Activated gamma-delta T cell (primary cell): ENCODE results near the gene RNF144A.

ENCODE experiments used
- DNase-seq: peaks from one replicate; lab custom pipeline; 2025; lab: John Stamatoyannopoulos, UW

Gene RNF144A

DNA sequence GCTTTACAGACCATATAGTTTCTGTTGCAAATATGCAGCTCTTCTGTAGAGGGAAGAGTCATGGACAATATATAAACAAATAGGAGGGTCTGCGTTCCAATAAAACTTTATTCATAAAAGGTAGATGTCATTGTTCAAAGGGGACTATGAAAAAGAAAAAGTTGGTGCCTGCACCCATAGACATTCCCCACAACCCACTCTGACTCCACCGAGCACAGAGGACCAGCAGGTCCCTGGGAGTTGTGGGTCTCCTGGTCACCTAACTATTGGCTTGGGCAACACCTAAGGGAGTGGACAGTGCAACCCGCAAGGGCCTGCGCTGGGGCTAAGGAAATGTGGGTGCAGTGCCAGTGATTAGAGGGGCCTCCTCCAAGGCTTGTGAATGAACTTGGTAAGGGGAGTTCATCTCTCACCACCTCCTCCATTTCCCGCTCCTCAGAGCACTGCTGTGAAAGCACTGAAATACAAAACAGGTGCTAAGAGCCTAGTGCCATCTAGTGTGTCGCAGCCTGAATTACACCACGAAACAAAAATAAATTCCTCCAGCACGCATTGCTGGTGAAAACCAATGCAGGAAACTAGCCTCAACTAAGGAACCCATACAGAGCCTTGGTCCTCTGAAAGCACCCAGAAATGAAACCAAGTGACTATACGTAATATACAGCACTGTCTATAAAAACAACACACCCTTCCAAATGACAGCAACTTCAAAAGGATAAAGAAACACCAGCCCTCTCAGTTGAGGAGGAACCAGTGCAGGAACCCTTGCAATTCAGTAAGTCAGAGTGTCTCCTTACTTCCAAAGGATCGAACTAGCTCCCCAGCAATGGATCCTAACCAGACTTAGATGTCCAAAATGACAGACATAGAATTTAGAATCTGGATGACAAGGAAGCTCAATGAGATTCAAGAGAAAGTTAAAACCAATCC is 166.6 kb downstream of the RNF144A start:
- DNase-seq, result no peak

DNA sequence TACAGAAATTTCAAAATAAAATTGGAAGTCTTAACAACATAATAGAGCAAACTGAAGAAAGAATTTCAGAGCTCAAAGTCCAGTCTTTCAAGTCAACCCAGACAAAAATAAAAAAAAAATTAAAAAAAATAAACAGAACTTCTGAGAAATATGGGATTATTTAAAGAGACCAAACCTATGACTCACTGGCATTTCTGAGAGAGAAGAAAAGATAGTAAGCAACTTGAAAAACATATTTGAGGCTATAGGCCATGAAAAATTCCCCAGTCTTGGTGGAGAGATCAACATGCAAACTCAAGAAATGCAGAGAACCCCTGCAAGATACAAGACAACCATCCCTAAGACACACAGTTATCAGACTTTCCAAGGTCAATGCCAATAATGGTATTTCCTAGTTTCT is 167.4 kb downstream of the RNF144A start:
- no peak for DNase-seq

DNA sequence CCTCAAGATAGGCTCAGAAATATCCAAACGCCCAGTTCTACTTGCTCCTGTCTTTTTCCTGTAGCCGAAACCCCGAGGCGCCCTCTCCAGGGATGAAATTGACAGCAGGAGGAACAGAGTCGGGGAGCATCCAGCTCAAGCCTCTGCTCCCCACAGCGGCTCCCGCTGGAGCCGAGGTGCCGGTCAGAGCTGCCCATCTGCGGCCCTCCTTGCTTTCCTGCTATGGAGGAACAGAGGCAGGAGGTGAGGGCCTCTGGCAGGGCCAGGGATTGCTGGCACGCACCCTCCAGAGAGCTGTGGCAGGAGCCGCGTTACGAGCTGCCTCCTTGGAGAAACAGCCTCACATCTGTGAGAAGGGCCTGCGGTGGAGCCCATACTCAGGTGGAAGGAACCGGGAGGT is 172.1 kb downstream of the RNF144A start:
- no peak for DNase-seq

DNA sequence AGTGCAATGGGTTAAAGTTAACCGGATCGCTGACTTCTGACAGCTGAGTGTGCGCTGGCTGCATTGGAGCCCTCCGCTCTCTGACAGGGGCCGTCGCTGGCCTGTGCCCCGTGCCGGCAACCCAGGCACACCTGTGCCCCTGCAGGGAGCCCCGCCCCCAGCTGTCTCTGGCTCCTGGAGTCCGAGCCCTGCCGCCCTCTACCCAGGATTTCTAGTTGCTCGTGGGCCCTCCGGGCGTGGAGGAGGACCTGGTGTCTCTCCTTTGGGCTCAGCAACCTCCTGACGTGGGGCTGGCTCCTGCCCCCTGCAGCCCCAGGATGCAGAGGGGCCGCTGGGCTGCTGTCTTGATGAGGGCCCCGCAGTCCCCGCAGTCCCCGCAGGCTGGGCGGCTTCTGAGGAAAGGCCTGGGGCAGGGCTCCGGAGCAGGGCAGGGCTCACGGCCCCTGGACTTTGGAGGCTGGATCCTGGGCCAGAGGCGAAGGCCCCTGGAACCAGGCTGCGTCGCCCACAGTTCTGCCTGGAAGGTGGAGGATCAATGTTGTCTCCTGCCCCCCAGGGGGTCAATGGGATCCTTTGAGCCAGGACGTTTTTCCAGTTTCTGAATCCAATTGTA is 172.8 kb downstream of the RNF144A start:
- DNase-seq, result no peak

DNA sequence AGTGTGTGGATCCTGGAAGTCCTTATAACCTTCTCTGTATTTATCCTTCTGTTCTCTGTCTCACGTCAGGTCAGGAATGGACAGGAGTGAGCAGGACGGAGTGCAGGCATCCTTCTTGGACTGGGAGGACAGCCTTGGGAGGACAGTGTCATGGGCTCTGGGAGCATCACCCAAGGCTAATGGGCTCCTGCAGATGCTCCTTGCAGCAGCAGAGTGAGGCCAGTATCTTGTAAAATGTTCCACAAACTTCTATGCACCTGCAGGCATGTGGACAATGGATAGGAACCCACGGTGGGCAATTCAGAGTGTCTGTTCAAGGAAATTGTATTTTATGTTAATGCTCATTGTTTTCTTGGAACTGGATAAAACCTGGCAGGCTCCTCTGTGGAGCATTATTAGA is 176.2 kb downstream of the RNF144A start:
- no peak for DNase-seq
